KBM-7 (cell line): ENCODE measurements around the gene ELMO1.

ENCODE experiments used
- DNase-seq: peaks from one replicate; pipeline ENCODE4 v3.0.0-alpha.2; 2015
- in situ Hi-C: fragments of 300-500 bp; cut with MboI; formaldehyde crosslinking; loops from 2 replicates; pipeline ENCODE4 v1.14.3; 2020; ENCODE audit warnings: low sequenced_read_pairs, low pct_unique_long_range_greater_than_20kb, mixed read lengths

Gene ELMO1

DNA sequence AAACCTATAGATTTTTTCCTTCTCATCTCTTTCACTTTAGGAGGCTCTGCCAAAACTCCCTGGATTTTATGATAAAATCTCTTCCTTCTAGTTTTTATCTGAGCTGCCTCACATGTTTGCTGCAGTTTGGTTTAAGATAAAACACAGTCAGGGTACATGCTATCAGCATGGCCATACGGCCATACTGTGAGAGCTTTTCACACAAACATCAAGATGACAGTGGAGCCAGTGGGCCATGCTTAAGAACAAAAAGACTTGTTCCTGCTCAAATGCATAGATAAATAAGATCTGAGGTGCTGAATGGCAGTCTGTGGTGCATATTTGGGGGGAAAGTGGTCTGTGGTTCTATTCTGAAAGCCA is 91.0 kb downstream of the ELMO1 start:
- in situ Hi-C loops, result no loop called here
- no peak for DNase-seq

DNA sequence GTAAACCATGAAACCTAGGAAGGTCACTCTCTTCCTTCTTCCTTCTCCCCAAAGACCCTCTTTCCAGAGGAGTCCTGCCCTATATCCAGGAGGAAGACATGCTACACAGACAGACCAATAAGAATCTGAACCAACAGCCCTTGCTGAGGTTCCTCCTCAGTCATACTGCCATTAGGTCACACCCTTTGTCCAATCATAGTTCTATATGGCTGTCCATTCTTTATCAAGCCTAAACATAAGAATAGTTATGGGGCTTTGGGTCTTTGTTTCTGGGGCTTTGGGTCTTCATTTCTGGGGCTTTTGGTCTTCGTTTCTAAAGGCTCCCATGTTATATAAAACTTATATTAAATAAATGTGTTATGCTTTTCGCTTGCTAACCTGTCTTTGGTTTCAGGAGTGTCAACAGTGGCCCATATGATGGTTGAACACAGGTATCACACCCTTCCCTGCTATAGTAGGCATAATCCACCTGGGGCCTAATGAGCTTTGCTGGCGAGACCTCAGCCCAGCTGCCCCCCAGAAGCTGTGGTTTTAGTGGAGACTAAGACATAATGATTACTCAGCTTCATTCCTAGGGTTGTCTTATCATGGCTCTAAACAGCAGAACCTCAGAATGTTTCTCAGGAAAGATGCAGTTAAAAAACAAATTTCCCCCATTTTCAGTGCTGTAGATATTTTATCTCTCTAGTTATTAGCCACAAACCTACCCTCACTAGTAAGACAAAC is 91.6 kb downstream of the ELMO1 start:
- DNase-seq, result no peak
- in situ Hi-C loops, result no loop called here

- peak; percentile 93 for DNase-seq
- in situ Hi-C loops, result no loop called here
Measured at GRCh38 chr7:37354656-37355131, 94.0 kb downstream of the ELMO1 start.

DNA sequence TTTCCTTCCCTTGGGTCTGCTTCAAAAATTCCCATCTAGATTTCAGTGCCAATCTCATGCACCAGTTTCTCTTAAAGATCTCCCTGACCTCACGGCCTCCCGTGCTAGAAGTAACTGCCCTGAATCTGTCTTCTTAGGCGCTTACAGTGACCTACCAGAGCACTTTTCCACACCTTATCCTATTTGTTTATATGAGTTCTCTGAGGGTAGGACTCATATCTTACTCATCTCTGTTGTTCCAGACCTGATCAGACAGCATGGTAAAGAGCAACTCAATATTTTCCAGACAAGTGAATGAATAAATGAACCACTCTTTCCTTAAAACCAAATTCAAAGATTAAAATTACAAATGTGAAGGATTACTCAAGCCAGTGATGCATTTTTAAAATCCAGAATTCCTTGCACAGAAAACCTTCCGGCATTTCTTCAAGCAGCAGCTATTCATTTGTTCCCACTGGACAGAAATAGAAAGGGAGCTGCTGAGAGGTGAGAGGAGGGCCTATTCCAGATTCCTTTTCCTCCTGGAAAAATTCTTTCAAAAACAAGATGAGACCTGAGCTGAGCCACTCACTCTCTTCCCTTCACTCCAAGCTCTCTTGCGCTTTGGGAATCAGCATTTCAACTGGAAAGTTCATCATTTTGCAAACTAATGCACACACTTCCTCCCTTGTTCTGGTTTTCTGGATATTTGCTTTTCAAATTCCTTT is 94.6 kb downstream of the ELMO1 start:
- in situ Hi-C loops, result no loop called here
- DNase-seq, result no peak

- DNase-seq, result peak; percentile 87
- in situ Hi-C loops, result no loop called here
Measured at GRCh38 chr7:37352974-37353948, 95.4 kb downstream of the ELMO1 start.

- no peak for DNase-seq
- in situ Hi-C loops, result no loop called here
Measured at GRCh38 chr7:37352251-37352880, 96.3 kb downstream of the ELMO1 start.

- DNase-seq, result no peak
- in situ Hi-C loops, result no loop called here
Measured at GRCh38 chr7:37351716-37352115, 96.9 kb downstream of the ELMO1 start.

DNA sequence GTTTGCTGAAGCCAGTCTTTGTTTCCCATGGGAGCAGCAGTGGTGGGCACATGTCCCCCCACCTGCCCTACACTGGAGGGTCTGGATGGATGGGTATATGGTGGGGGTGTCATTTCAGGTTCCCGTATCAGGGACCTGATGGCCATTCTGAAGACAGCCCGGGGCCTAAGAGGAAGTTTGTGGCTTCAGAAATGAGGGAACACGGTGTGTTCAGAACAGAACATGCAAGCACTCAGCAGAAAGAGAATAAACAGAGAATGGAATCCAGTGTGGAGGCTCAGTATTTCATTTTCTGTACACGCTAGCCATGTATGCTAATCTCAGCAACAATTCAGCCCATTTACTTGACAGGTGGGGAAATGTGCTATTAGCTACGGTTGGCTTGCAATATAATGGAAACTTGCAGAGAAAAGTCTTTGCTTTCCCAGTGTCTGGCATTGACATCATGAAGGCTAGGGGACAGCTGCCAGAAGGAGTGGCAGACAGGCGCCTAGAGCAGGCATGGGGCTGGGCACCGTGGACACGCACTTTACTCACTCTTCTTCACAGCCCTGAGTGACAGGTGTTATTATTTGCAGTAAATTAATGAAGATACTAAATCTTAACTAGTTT is 98.6 kb downstream of the ELMO1 start:
- in situ Hi-C loops, result no loop called here
- peak; percentile 70 for DNase-seq

- in situ Hi-C loops, result no loop called here
- DNase-seq, result no peak
Measured at GRCh38 chr7:37348982-37349381, 99.7 kb downstream of the ELMO1 start.

DNA sequence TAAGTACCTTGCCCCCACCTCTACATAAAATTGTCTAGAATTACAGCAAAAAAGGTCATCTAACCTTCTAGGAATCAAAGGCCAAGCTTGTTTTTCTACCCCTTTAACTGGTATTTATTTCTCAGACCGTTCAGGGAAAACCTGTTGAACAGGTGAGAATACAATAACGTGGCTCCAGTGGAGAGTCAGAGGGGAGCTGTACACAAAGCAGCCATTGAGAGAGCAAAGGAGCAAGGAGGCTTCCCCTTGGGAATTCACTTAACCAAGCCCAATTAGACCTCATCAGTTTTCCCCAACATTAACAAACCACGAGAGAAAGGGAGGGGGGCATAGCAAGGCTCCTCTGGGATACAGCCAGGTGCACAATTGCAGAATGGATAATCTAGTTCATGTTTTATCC is 101.9 kb downstream of the ELMO1 start:
- in situ Hi-C loops, result no loop called here
- no peak for DNase-seq

GRCh38 chr7:37344886-37345579 is 103.6 kb downstream of the ELMO1 start:
- DNase-seq, result peak; percentile 34
- in situ Hi-C loops, result no loop called here

DNA sequence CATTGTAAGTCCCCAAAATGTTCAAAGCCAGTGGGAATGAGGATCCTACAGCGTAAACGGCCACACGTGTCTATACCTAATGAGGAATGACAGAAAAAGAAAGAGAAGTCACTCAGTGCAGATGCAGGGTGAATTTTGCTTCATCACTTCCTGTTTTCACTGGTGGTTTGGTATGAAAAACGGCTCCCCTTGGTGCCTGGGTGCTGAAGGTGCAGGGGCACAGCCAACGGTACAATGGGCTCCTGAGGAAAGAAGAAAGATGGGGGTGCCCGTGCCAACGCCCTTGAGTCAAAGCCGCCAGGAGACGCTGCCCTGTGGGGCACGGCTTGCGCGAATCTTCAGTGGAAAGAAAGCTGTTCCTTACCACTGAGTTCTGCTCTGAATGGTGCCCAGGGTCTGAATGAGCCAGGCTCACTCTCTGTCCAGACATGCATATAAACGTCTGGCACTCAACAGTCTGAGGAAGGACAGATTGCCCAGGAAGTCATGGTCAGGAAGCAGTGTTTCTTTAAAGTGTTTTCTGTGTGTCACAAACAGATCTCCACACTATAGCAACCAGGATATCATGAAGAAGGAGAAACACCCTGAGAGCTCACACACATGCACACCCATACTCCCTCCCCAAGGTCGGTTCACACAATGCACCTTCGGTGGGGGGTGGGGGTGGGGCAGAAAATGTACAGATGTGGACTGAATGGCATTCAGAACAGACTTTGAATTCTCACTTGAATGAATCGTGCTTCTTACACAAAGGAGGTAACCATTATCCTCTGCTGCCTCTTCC is 105.8 kb downstream of the ELMO1 start:
- in situ Hi-C loops, result no loop called here
- DNase-seq, result peak; percentile 93

DNA sequence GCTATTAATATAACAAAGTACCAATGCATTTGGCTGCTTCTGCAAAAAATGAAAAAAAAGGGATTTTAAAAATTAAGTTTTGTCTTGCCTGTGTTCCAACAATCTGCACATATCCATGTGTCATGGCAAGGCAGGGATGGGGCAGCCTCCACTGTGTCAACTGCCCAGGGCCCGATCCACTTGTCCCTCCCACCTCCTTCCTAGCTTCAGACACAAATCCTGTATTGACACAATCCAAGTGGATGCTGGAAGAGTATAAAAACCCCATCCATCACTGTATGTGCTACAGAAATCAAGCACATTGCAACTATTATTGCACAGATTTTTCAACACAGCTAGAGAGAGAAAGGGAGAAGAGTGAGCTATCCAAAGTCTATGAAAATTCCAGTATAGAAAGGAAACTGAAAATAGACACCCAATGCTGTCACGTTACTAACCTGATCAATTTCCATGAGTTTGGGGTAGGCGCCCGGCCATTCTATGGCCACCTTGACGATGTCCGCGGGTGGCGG is 106.4 kb downstream of the ELMO1 start:
- no peak for DNase-seq
- in situ Hi-C loops, result no loop called here

DNA sequence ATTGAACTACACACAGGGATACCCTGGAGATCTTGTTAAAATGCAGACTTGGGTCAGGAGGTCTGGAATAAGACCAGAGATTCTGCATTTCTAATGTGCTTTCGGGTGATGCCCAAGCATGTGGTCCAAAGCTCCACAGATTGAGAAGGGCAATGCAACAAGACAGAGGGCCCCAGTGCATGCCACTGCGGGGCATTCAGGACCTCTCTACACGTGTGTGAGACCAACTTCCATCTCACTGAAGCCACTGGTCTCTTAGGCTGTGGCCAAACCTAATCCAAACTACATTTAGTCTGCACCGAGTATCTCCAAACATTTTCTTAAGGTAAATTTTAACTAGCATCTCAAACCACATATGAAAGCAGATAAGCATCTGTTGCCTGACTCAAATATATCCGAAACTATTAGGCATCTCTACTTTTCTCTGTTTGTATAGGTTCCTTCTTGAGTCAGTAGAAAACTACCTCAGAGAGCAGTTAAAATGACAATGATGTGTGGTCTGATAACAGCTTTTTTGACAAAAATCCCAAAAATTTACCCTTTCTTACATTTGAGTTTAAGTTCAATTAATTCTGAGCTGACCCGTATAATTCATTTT is 107.5 kb downstream of the ELMO1 start:
- no peak for DNase-seq
- in situ Hi-C loops, result no loop called here

DNA sequence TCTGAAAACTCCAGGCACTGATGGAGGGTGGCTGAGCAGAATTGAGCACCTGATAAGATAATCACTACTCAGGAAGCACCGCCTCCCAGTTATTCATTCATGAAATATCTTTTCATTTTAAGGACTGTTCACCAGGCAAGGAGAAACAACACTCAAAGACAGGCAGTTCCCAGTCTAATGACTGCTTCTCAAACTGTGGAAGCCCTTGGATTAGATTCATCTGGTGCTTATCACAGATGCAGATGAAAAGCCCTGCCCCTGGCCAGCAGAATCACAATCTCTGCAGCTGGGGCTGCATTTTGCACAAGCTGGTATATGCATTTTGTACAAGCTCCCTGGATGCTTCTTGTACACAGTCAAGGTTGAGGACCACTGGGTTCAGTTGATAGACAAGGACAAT is 109.7 kb downstream of the ELMO1 start:
- in situ Hi-C loops, result no loop called here
- DNase-seq, result no peak

GRCh38 chr7:37337522-37337921 is 111.1 kb downstream of the ELMO1 start:
- in situ Hi-C loops, result no loop called here
- DNase-seq, result no peak

- in situ Hi-C loops, result no loop called here
Measured at GRCh38 chr7:37336259-37336658, 112.4 kb downstream of the ELMO1 start.

More at GRCh38 chr7:37336259-37336658, 112.4 kb downstream of the ELMO1 start:
- no peak for DNase-seq
